ENCODE measurements around the gene GJC1. TPM values are rescaled to one million over a fixed set of nuclear protein-coding genes. Genes with fewer than 3 reads are reported as not detected.

The GJC1 gene
- polyA plus RNA-seq (2012; rRNA removed) = 15.2 and 15.6 TPM in 2 replicates
- polyA plus RNA-seq (2012; cell fraction: cytosol; rRNA removed) = 15.7 and 16.6 TPM in 2 replicates
- 8.5 and 13.7 TPM in 2 replicates for polyA plus RNA-seq (2012; cell fraction: nucleus; rRNA removed)

- peak; percentile 91 for DNase-seq
- peaks cover 21% of the 10 kb centered on the region for H3F3A ChIP-seq (replicated peaks; ENCODE audit: insufficient read depth)
- peaks cover 2 to 4% of the 10 kb centered on the region in 2 experiments; a peak in 3 of 4 replicates for H3K4me1 ChIP-seq (ENCODE audit: control insufficient read depth in 1 of 2, insufficient read depth in 2 of 2, low read depth in 1 of 2, low read length in 1 of 2)
- H3K9me3 ChIP-seq = no peaks in the 10 kb centered on the region
- H2AFZ ChIP-seq (ENCODE audit: low read depth) = peak within 1 kb of the TSS; percentile 97
- ChIA-PET CTCF (interaction anchor here (1.1 to 13.4 kb wide), 3 partner anchors 51 to 55 kb away, joined by 3 to 109 read pairs (median 14); no protein-coding TSS in a partner anchor), POLR2A (no interaction called here)
- no peaks in the 10 kb centered on the region for H3K27me3 ChIP-seq (ENCODE audit: insufficient read depth)
- peak within 1 kb of the TSS; percentile 96 for H3K4me2 ChIP-seq
- H3K36me3 ChIP-seq (replicated peaks in 1 of 2; ENCODE audit: control insufficient read depth in 1 of 2, insufficient read depth in 2 of 2, low read length in 1 of 2) = peaks cover 0 to 9% of the 10 kb centered on the region in 2 experiments
- peak within 1 kb of the TSS; percentile 55 to 69 for H3K27ac ChIP-seq (ENCODE audit: low read depth in 2 of 2, low read length in 1 of 2)
- TF ChIP-seq RAD21 (IDR thresholded peaks at IDR 0.05; ENCODE audit: low read length) (no peak), RCOR1 (IDR thresholded peaks at IDR 0.05; ENCODE audit: low read length) (no peak), CHD2 (IDR thresholded peaks at IDR 0.05; ENCODE audit: low read length, partially characterized antibody) (no peak), NRF1 (IDR thresholded peaks at IDR 0.05; ENCODE audit: low read depth, low read length) (peak; percentile 50; the same call in 1 of the 2 replicates), REST (IDR thresholded peaks at IDR 0.05; ENCODE audit: low read depth, low read length) (no peak), TAF1 (IDR thresholded peaks at IDR 0.05; ENCODE audit: borderline replicate concordance, low read depth, low read length) (peak; percentile 5; the same call in 1 of the 2 replicates), MXI1 (IDR thresholded peaks at IDR 0.05; ENCODE audit: low read depth, low read length) (0 out of 2 replicates have a peak, but pooled peaks have one; percentile 31), IRF3 (IDR thresholded peaks at IDR 0.05; ENCODE audit: low read depth, low read length) (no peak), POLR2AphosphoS5 (IDR thresholded peaks at IDR 0.05; ENCODE audit: low read depth, low read length) (0 out of 2 replicates have a peak, but pooled peaks have one; percentile 2), SIN3A (IDR thresholded peaks at IDR 0.05; ENCODE audit: borderline replicate concordance, low read depth, low read length) (peak; percentile 0; the same call in 1 of the 2 replicates)
- no peaks in the 10 kb centered on the region for H3K9me2 ChIP-seq
- H3K4me3 ChIP-seq (ENCODE audit: low read depth in 2 of 2, low read length in 1 of 2) = peak within 1 kb of the TSS; percentile 66 to 73
- WGBS (ENCODE audit: low lambda C conversion rate) = 0% methylated on average over 38 of the region's 123 CpGs
- peak within 1 kb of the TSS; percentile 88 for H3K9ac ChIP-seq
- peaks cover 51% of the 10 kb centered on the region for H3K79me2 ChIP-seq (ENCODE audit: insufficient read depth)
- peaks cover 14% of the 10 kb centered on the region for H4K20me1 ChIP-seq (ENCODE audit: insufficient read depth)
These were observed at the start of gene GJC1 for GRCh38 chr17:44829523-44830358. GJC1 (minus strand) TSS chr17:44830287; CDS start chr17:44805817, 24,470 bp downstream.
